Common myeloid progenitor, CD34-positive (primary cell): Measurements from ENCODE around the gene PDIA5.

Experiments used
- CTCF ChIA-PET: fragments of 350-600 bp; sonication (Branson Sonifier 250); formaldehyde crosslinking; loops from one replicate; lab custom pipeline; 2021; ENCODE audit warnings: antibody characterized with exemption; lab: Charles Lee
- POLR2A ChIA-PET: fragments of 350-600 bp; sonication (Branson Sonifier 250); formaldehyde crosslinking; loops from one replicate; lab custom pipeline; 2021; ENCODE audit warnings: antibody characterized with exemption; lab: Charles Lee
- DNase-seq, 3 donors: peaks; one replicate each; pipeline versions ENCODE4 v3.0.0 to v3.0.0-alpha.2; 2013
- H3K27ac ChIP-seq, 2 experiments: 1 replicate in 1 of 2; 2 replicates in 1 of 2; pipeline ENCODE4 v1.7.0; 2013; ENCODE audit warnings: inconsistent platforms in 2 of 2, low read length in 2 of 2, mild to moderate bottlenecking in 2 of 2, low read depth in 1 of 2, moderate library complexity in 1 of 2; ENCODE audit not compliant: severe bottlenecking in 2 of 2, insufficient read depth in 1 of 2, poor library complexity in 1 of 2
- H3K27me3 ChIP-seq, 5 experiments: replicated peaks in 2 of 5; 1 replicate in 3 of 5; 2 replicates in 2 of 5; pipeline versions ENCODE4 v1.6.1 to v1.7.0; 2013; ENCODE audit warnings: low read length in 4 of 5, mild to moderate bottlenecking in 2 of 5, moderate library complexity in 2 of 5, inconsistent platforms in 1 of 5; ENCODE audit not compliant: insufficient read depth in 5 of 5, control insufficient read depth in 4 of 5
- H3K36me3 ChIP-seq, 4 experiments: 1 replicate in 2 of 4; 2 replicates in 2 of 4; pipeline versions ENCODE4 v1.6.1 to v1.7.0; 2013; ENCODE audit warnings: low read length in 3 of 4, control low read depth in 1 of 4, mild to moderate bottlenecking in 1 of 4; ENCODE audit not compliant: control insufficient read depth in 4 of 4, insufficient read depth in 4 of 4
- H3K4me1 ChIP-seq, 4 experiments: 1 replicate in 3 of 4; 2 replicates in 1 of 4; pipeline versions ENCODE4 v1.6.1 to v1.7.1; 2013; ENCODE audit warnings: low read length in 3 of 4, mild to moderate bottlenecking in 3 of 4, control low read depth in 1 of 4, inconsistent platforms in 1 of 4, moderate library complexity in 1 of 4; ENCODE audit not compliant: control insufficient read depth in 4 of 4, insufficient read depth in 4 of 4; ENCODE audit errors: control extremely low read depth in 1 of 4
- H3K4me3 ChIP-seq, 7 experiments: 1 replicate in 4 of 7; 2 replicates in 3 of 7; pipeline versions ENCODE4 v1.5.1 to v1.7.0; 2013; ENCODE audit warnings: mild to moderate bottlenecking in 7 of 7, low read length in 6 of 7, moderate library complexity in 6 of 7, inconsistent platforms in 2 of 7, low read depth in 2 of 7, control low read depth in 1 of 7; ENCODE audit not compliant: insufficient read depth in 4 of 7, control insufficient read depth in 1 of 7; ENCODE audit errors: extremely low read depth in 1 of 7
- H3K9me3 ChIP-seq, 5 experiments: 1 replicate in 4 of 5; 2 replicates in 1 of 5; pipeline versions ENCODE4 v1.6.1 to v1.7.1; 2013; ENCODE audit warnings: low read length in 4 of 5, mild to moderate bottlenecking in 2 of 5, inconsistent platforms in 1 of 5, low read depth in 1 of 5, moderate library complexity in 1 of 5; ENCODE audit not compliant: control insufficient read depth in 4 of 5, insufficient read depth in 2 of 5; ENCODE audit errors: control extremely low read depth in 1 of 5
- WGBS: methylation state at CpG from one replicate; pipeline ENCODE4 v1.1.5; 2013; ENCODE audit not compliant: insufficient coverage; 5-methylcytosine and 5-hydroxymethylcytosine counted together

The PDIA5 gene

GRCh38 chr3:123094516-123095313 lies 27.9 kb downstream of the PDIA5 start:
- ChIA-PET POLR2A (interaction anchor here (0.5 kb wide), 1 partner anchor 32 kb away, joined by 3 read pairs; no protein-coding TSS in a partner anchor), CTCF (interaction anchor here (1.2 kb wide), 1 partner anchor 9 kb away, joined by 3 read pairs; no protein-coding TSS in a partner anchor)
- DNase-seq, result no peak
- no peak overlapping the region for H3K4me3 ChIP-seq
- H3K27me3 ChIP-seq, result no peaks in the 10 kb centered on the region
- no peak overlapping the region for H3K27ac ChIP-seq
- peaks cover 0 to 10% (median 7%) of the 10 kb centered on the region in 4 experiments for H3K4me1 ChIP-seq
- H3K9me3 ChIP-seq, result no peaks in the 10 kb centered on the region
- 98% methylated on average over 6 of the region's 15 CpGs for WGBS
- peaks cover 0 to 70% (median 26%) of the 10 kb centered on the region in 4 experiments for H3K36me3 ChIP-seq

GRCh38 chr3:123096126-123096525 lies 29.3 kb downstream of the PDIA5 start:
- Histone ChIP-seq H3K4me1 (peaks cover 0 to under 1% (median under 1%) of the 10 kb centered on the region in 4 experiments), H3K36me3 (peaks cover 0 to 75% (median 34%) of the 10 kb centered on the region in 4 experiments), H3K27ac (no peak overlapping the region), H3K27me3 (no peaks in the 10 kb centered on the region), H3K4me3 (no peak overlapping the region), H3K9me3 (no peaks in the 10 kb centered on the region)
- CTCF ChIA-PET, result interaction anchor here (0.6 kb wide), 1 partner anchor 176 kb away, joined by 3 read pairs; no protein-coding TSS in a partner anchor
- POLR2A ChIA-PET, result no interaction called here
- 98% methylated on average over 7 of the region's 9 CpGs for WGBS
- DNase-seq, result no peak

- POLR2A ChIA-PET, result no interaction called here
- no peak for DNase-seq
- H3K9me3 ChIP-seq, result no peaks in the 10 kb centered on the region
- H3K4me1 ChIP-seq, result no peaks in the 10 kb centered on the region
- peaks cover 0 to 72% (median 38%) of the 10 kb centered on the region in 4 experiments for H3K36me3 ChIP-seq
- no peak overlapping the region for H3K27ac ChIP-seq
- WGBS, result 95% methylated on average over 7 of the region's 11 CpGs
- CTCF ChIA-PET, result no interaction called here
- H3K27me3 ChIP-seq, result no peaks in the 10 kb centered on the region
- H3K4me3 ChIP-seq, result no peak overlapping the region
Observed at GRCh38 chr3:123096731-123097130, 29.9 kb downstream of the PDIA5 start.

GRCh38 chr3:123098426-123099330 lies 31.9 kb downstream of the PDIA5 start:
- no peaks in the 10 kb centered on the region for H3K4me1 ChIP-seq
- H3K4me3 ChIP-seq, result no peak overlapping the region
- H3K36me3 ChIP-seq, result peaks cover 0 to 74% (median 40%) of the 10 kb centered on the region in 4 experiments
- 96% methylated on average over 4 of the region's 6 CpGs for WGBS
- no peaks in the 10 kb centered on the region for H3K27me3 ChIP-seq
- no peaks in the 10 kb centered on the region for H3K9me3 ChIP-seq
- DNase-seq, result no peak
- ChIA-PET CTCF (interaction anchor here (0.8 kb wide), 1 partner anchor 29 kb away, joined by 3 read pairs; no protein-coding TSS in a partner anchor), POLR2A (no interaction called here)
- no peak overlapping the region for H3K27ac ChIP-seq

- H3K27me3 ChIP-seq, result no peaks in the 10 kb centered on the region
- no peak overlapping the region for H3K27ac ChIP-seq
- ChIA-PET POLR2A (no interaction called here), CTCF (no interaction called here)
- H3K9me3 ChIP-seq, result no peaks in the 10 kb centered on the region
- no peak for DNase-seq
- no peaks in the 10 kb centered on the region for H3K4me1 ChIP-seq
- 92% methylated on average over 7 of the region's 12 CpGs for WGBS
- peaks cover 0 to 74% (median 47%) of the 10 kb centered on the region in 4 experiments for H3K36me3 ChIP-seq
- no peak overlapping the region for H3K4me3 ChIP-seq
Observed at GRCh38 chr3:123099331-123100192, 32.7 kb downstream of the PDIA5 start.

- Histone ChIP-seq H3K27me3 (no peaks in the 10 kb centered on the region), H3K4me1 (no peaks in the 10 kb centered on the region), H3K9me3 (no peaks in the 10 kb centered on the region), H3K36me3 (peaks cover 0 to 73% (median 49%) of the 10 kb centered on the region in 4 experiments), H3K4me3 (no peak overlapping the region), H3K27ac (no peak overlapping the region)
- WGBS, result 95% methylated on average over 7 of the region's 8 CpGs
- POLR2A ChIA-PET, result no interaction called here
- CTCF ChIA-PET, result interaction anchor here (1.5 kb wide), 1 partner anchor 11 kb away, joined by 3 read pairs; no protein-coding TSS in a partner anchor
- DNase-seq, result no peak
Observed at GRCh38 chr3:123100193-123100776, 33.5 kb downstream of the PDIA5 start.
